PC-9 (cell line): ENCODE results near the gene PIP5K1A. TPM values are rescaled to one million over a fixed set of nuclear protein-coding genes. Genes with fewer than 3 reads are reported as not detected.

Experiments used
- BruUV-seq: library from RNA; stranded (reverse); fragments of 400-500 nt; replicated peaks from 2 replicates; lab custom pipeline; 2021; lab: Mats Ljungman, UMichigan
- CTCF ChIA-PET: fragments of 300-600 bp; sonication (Branson Sonifier 250); formaldehyde crosslinking; loops from one replicate; lab custom pipeline; 2022; ENCODE audit warnings: antibody characterized with exemption; lab: Charles Lee
- POLR2A ChIA-PET: fragments of 300-600 bp; sonication (Branson Sonifier 250); formaldehyde crosslinking; loops from one replicate; lab custom pipeline; 2022; ENCODE audit warnings: antibody characterized with exemption; ENCODE audit not compliant: unreplicated experiment; lab: Charles Lee
- DNase-seq, 2 experiments: peaks; one replicate each; pipeline versions ENCODE4 v3.0.0 to v3.0.0-alpha.2; 2015 to 2022; ENCODE audit warnings: mixed read lengths in 1 of 2
- H2AFZ ChIP-seq: fragments of 200-600 bp; sonication (generic); 2 replicates; pipeline ENCODE4 v1.8.1; 2017; ENCODE audit warnings: antibody characterized with exemption
- H3F3A ChIP-seq: fragments of 200-600 bp; sonication (generic); 2 replicates; pipeline ENCODE4 v1.8.1; 2017; ENCODE audit warnings: antibody characterized with exemption, mild to moderate bottlenecking, low read depth; ENCODE audit not compliant: insufficient read depth
- H3K27ac ChIP-seq: fragments of 200-600 bp; sonication (generic); 2 replicates; pipeline ENCODE4 v1.6.1; 2016; ENCODE audit warnings: mixed run types
- H3K27me3 ChIP-seq: fragments of 200-600 bp; sonication (generic); 2 replicates; pipeline ENCODE4 v1.6.1; 2016; ENCODE audit warnings: low read depth, mixed run types; ENCODE audit not compliant: insufficient read depth
- H3K36me3 ChIP-seq: fragments of 200-600 bp; sonication (generic); 2 replicates; pipeline ENCODE4 v1.6.1; 2016; ENCODE audit warnings: low read depth, mixed run types
- H3K4me1 ChIP-seq: fragments of 200-600 bp; sonication (generic); replicated peaks from 2 replicates; pipeline ENCODE4 v1.6.1; 2016; ENCODE audit warnings: mixed run types; ENCODE audit not compliant: insufficient read depth
- H3K4me2 ChIP-seq: fragments of 200-600 bp; sonication (generic); 2 replicates; pipeline ENCODE4 v1.6.1; 2017; ENCODE audit warnings: mixed run types
- H3K4me3 ChIP-seq: fragments of 200-600 bp; sonication (generic); 2 replicates; pipeline ENCODE4 v1.6.1; 2016; ENCODE audit warnings: mixed run types
- H3K79me2 ChIP-seq: fragments of 200-600 bp; sonication (generic); 2 replicates; pipeline ENCODE4 v1.6.1; 2017; ENCODE audit warnings: low read depth, mixed run types
- H3K9me2 ChIP-seq: fragments of 200-600 bp; sonication (generic); 2 replicates; pipeline ENCODE4 v1.8.1; 2017; ENCODE audit warnings: mild to moderate bottlenecking; ENCODE audit not compliant: insufficient read depth
- H3K9me3 ChIP-seq: fragments of 200-600 bp; sonication (generic); 2 replicates; pipeline ENCODE4 v1.8.1; 2016; ENCODE audit warnings: low read depth; ENCODE audit not compliant: insufficient read depth
- H4K20me1 ChIP-seq: fragments of 200-600 bp; sonication (generic); 2 replicates; pipeline ENCODE4 v1.8.1; 2017; ENCODE audit not compliant: insufficient read depth
- CTCF ChIP-seq: fragments of 200-600 bp; sonication (generic); conservative IDR thresholded peaks from 2 replicates; pipeline ENCODE4 v1.6.1; 2017; ENCODE audit warnings: mixed run types, antibody characterized with exemption, mild to moderate bottlenecking, moderate library complexity
- EZH2 ChIP-seq: fragments of 200-600 bp; sonication (generic); IDR thresholded peaks from 2 replicates; pipeline ENCODE4 v1.8.0; 2017; ENCODE audit warnings: antibody characterized with exemption, low read depth
- intact Hi-C: fragments of 100-400 bp; cut with micrococcal nuclease; formaldehyde crosslinking; loops from one replicate; pipeline ENCODE4 v1.10.0; 2022; ENCODE audit not compliant: unreplicated experiment
- total RNA-seq: library from RNA; stranded (reverse); gene quantifications from 2 replicates; pipeline ENCODE4 v1.2.3, GENCODE V29; 2021

The PIP5K1A gene
- total RNA-seq, 1 experiment from 2014 or later = 69.7 TPM

- no peak overlapping the region for H3K27ac ChIP-seq
- ChIA-PET POLR2A (no interaction called here), CTCF (no interaction called here)
- no peak for DNase-seq
- peaks cover 13% of the 10 kb centered on the region; the same call in 1 of the 2 replicates for H3K4me1 ChIP-seq
- H3K4me3 ChIP-seq = no peak overlapping the region
- H3K4me2 ChIP-seq = no peak overlapping the region
- no peak for TF ChIP-seq EZH2
- TF ChIP-seq CTCF = no peak
- no TSS peak for BruUV-seq
- H4K20me1 ChIP-seq = peaks cover 4% of the 10 kb centered on the region; the same call in 1 of the 2 replicates
- no peak overlapping the region for H2AFZ ChIP-seq
- peaks cover 35% of the 10 kb centered on the region for H3K79me2 ChIP-seq
- peaks cover 4% of the 10 kb centered on the region; the same call in 1 of the 2 replicates for H3K36me3 ChIP-seq
- peaks cover 4% of the 10 kb centered on the region; the same call in 1 of the 2 replicates for H3F3A ChIP-seq
- H3K9me3 ChIP-seq = no peaks in the 10 kb centered on the region
- H3K9me2 ChIP-seq = no peaks in the 10 kb centered on the region
- intact Hi-C loops = loop anchor here (10.0 kb wide), 1 partner anchor 547 kb away; the partner anchor contains the start of genes C2CD4D and RORC
- H3K27me3 ChIP-seq = no peaks in the 10 kb centered on the region
Measured at GRCh38 chr1:151287341-151287699, 89.0 kb downstream of the PIP5K1A start.

GRCh38 chr1:151287767-151288500 lies 89.6 kb downstream of the PIP5K1A start:
- BruUV-seq = no TSS peak

More at GRCh38 chr1:151287767-151288500, 89.6 kb downstream of the PIP5K1A start:
- no peaks in the 10 kb centered on the region for H3K27me3 ChIP-seq
- CTCF ChIA-PET = no interaction called here
- no peak for TF ChIP-seq EZH2
- TF ChIP-seq CTCF = no peak
- H3K4me2 ChIP-seq = no peak overlapping the region
- H3K4me3 ChIP-seq = no peak overlapping the region
- no peaks in the 10 kb centered on the region for H3K9me3 ChIP-seq
- peaks cover 29% of the 10 kb centered on the region for H3K79me2 ChIP-seq
- POLR2A ChIA-PET = interaction anchor here (0.6 kb wide), 1 partner anchor 393 kb away, joined by 31 read pairs; no protein-coding TSS in a partner anchor
- peaks cover 6% of the 10 kb centered on the region; the same call in 1 of the 2 replicates for H3F3A ChIP-seq
- no peak overlapping the region for H3K27ac ChIP-seq
- peaks cover 4% of the 10 kb centered on the region; the same call in 1 of the 2 replicates for H3K36me3 ChIP-seq
- H4K20me1 ChIP-seq = peaks cover 4% of the 10 kb centered on the region; the same call in 1 of the 2 replicates
- no peak overlapping the region for H2AFZ ChIP-seq
- peaks cover 13% of the 10 kb centered on the region; the same call in 1 of the 2 replicates for H3K4me1 ChIP-seq
- DNase-seq = no peak
- intact Hi-C loops = loop anchor here (10.0 kb wide), 1 partner anchor 547 kb away; the partner anchor contains the start of genes C2CD4D and RORC
- no peaks in the 10 kb centered on the region for H3K9me2 ChIP-seq
